ENCODE results near the gene GALR1.
"Not testable (repeated sequence)": the region's sequence is repeated elsewhere in the genome, so short reads cannot be mapped to it uniquely, and the experiment has no call there.

The GALR1 gene

DNA sequence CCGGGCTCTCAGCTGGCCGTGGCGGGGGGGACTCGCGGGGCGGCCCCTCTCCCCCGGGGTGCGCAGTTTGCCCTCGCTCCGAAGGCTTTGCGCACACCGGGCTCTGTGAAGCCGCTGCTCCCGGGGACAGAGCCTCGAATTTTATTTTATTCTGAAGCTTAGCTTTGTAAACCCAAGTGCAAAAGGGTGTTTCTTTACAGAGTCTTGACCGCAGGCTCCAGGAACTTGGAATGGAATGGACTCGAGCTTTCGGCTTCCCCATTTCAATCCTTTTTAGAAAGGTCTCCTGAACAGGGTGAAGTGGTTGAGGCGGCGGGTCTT, 2.0 kb downstream of the GALR1 start:
- no peak for DNase-seq

DNA sequence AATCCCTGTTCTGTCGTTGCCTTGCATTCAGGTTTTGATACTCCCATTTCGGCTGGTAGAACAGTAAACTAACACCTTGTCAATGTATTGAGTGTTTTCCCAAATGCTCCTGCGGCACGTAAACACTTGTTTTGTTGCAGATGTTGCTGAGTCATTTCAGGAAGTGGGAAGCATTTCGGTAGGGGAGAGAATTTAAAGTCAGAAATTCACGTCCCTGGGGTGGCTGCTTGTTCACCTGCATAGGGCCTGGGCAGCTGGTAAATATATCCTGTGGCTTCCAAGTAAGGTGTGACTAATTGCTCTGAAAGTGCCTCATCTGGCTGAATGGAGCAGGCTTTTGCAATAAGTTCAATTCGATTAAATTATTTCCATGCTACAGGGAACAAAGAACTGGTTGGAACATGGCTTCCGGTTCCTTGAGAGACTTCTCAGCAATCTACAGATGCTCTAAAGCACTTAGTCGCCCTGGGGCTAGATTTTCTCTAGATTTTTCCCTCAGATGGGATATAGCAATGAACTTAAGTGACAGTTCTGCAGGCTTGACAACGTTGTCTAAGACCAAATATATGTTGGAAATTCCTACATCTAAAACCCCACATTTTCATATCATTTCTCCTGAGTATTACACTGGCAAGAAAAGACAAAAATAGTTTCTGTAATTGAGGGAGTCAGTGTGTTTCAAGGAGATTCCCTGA, 5.2 kb downstream of the GALR1 start:
- DNase-seq, result no peak

DNA sequence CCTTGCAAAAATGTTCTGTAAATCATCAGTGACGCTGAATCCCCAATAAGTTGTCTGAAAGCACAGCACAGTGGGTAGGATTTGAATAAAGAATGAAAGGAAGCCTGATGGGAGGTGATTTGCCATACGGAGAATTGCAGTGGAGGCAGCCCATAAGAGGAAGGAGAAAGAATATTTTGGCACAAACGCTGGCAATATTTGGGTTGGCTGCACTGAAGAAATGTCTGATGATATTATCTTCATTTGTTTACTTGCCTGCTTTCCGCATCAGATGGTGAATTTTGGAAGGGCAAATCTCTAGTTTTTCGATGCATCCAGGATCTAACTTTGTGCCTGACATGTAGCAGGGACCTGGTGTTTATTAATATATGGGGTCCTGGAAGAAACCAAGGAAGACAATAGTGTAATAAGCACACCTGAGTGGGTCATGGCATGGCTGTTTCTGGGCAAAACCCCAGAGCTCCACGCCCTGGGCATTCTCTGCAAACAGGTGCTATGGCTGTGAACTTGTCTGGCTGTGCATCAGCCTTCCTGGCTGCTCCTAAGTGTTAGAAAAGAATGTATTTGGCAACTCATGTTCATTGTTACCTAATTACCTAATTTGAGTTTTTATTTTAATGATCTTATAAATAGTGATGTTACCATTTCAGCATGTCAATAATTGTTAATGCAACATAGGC, 5.9 kb downstream of the GALR1 start:
- no peak for DNase-seq

DNA sequence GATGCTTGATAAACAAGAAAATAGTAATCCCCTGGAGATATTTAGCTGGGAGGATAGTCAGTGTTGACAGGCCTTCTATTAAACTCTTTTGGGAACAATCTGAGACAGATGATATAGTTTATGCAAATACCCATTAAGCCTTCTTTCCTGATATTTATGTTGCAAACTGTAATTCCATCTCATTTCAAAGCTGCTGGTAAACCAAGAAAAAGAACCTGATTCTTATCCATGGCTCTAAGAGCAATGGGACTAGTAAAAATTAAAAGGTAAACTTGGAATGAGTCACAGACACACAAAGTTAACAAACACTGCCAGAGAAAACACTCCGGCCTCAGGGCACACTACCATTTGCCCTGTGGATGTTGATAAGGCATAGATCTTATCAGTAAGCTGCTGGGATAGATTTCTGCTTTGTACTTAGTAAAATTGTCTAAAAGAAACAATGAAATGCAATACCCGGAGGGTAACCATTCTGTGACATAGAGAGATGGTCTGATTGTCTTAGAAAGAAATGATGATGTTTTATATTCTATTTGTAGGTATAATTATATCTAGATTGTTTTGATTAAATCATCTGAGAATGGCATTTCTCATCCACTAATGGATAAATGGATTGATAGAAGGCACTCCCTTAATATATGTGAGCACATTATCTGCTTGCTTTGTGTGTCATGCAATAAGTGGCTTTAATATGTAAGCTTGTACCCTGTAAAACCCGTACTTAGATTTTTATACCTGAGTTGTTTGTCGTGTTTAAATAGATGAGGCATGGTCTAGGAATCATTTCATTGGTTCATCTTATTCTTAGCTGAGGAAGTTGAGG, 13.2 kb downstream of the GALR1 start:
- no peak for DNase-seq

DNA sequence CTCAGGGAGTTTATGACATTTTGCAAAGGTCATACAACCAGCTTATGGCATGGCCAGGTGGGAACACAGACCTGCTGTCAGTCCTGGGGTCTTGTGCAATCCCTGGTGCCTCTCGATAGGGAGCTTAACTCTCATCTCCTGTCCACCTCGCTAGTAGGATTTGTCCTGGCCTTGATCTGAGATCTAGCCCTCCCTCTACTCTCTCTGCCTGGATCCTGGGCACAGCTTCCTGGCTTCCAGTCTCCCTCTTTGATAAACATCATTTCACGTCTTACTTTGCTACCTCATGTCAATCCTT, 13.8 kb downstream of the GALR1 start:
- DNase-seq, result no peak

DNA sequence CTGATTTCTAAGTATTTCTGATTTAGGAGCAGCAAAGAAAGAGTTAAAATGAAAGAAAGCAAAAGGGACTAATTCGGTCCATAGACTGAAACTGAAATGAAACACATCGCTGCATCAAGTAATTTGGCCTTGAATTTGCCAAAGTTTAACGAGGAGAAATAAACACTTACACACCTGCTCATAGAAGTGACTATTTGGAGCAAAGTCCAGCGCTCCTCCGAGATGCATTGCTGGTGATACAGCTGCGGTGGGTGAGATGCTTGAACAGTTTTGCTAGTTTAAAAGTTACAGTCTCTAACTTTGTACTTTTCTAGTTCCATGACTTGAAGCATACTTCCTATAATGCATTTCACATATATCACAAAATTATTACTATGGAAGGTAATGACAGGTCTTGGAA, 18.3 kb downstream of the GALR1 start:
- no peak for DNase-seq

DNA sequence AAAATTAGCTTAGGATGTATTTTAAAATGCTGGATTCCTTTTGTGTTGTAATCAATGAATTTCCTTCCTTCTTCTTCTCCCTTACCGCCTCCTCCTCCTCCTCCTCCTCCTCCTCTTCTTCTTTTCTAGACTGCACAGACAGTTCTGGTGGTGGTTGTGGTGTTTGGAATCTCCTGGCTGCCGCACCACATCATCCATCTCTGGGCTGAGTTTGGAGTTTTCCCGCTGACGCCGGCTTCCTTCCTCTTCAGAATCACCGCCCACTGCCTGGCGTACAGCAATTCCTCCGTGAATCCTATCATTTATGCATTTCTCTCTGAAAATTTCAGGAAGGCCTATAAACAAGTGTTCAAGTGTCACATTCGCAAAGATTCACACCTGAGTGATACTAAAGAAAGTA, 18.8 kb downstream of the GALR1 start:
- no peak for DNase-seq

DNA sequence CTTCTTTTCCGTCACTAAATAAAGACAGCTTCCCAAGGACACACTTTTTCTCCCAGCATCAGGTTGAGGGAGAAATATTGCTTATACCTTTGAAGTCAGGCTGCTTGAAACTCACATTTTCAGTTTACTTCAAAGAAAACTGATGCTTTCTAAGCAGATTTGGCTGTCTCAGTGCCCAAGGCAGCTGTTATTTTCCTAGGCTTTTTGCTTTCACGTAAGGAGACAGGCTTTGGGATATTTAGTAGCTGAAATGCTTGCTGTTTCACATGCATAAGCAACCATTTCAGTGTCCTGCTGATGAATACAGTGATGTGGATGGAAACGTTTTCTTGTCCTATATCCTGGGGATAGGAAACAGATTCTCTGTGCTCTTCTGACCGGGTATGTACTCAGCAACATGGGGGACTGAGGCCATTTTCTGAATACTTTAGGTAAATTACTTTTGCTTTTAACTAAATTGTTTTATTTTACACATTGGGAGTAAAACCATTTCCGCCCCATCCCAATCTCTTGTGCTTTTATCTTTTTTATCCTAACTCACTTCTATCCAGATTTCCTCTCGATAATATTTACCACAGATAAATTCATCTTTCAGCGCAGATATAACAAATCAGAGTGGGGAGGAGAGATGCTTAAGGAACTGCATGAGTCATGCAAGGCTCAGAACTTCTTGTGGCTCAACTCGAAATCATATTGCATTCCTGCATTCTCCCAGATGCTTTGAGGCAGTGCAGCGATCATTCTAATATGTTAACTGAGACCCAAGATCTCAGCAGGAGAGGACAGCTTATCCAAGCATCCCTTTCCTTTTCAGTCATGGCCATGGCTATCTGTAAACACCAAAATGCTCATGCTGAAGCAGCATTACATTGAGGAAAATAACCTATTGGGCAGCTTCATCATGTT, 22.2 kb downstream of the GALR1 start:
- no peak for DNase-seq

DNA sequence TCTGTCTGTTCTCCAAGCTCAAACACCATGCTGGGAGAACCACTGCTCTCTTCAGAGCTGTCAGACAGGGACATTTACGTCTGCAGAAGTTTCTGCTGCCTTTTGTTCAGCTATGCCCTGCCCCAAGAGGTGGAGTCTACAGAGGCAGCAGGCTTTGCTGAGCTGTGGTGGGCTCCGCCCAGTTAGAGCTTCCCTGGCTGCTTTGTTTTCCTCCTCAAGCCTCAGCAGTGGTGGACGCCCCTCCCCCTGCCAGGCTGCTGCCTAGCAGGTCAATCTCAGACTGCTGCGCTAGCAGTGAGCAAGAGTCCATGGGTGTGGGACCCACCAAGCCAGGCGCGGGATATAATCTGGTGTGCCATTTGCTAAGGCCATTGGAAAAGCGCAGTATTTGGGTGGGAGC, 41.2 kb downstream of the GALR1 start:
- DNase-seq, result not testable (repeated sequence)

DNA sequence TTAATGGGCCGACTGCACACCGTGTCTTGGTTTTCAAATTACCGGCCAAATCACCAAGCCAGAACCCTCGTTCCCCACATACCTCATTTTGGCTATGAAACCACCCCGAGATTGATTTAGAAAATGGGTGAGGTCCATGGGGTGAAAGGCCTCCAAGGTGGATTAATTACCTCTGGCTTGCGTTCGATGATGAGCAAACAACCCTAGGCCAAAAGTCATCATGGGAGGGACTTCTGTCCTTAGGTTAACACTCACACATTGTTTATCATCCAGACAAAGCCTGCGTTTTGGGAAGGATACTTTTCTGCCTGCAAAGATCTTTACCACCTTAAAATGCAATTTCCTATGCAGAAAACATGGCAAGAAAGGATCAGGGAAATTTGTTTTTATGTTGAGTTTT, 48.5 kb downstream of the GALR1 start:
- no peak for DNase-seq

DNA sequence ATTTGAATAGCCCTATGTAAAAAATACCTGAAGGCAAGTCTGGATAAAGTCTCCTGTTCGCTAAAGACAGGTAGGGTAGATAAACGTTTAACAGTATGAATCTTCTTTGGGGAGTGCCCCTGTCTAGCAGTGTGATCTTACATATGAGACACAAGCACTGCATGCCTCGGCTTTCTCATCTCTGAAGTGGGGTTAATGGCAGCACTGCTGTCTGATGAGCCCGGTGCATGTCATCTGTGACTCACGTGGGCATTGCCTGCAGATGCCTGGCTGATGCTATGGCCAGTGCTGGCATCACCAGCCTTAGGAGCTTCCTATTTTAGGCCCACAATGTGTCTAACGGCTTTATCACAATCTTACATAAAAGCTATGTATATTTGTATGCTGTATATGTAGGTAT, 50.1 kb downstream of the GALR1 start:
- DNase-seq, result no peak

DNA sequence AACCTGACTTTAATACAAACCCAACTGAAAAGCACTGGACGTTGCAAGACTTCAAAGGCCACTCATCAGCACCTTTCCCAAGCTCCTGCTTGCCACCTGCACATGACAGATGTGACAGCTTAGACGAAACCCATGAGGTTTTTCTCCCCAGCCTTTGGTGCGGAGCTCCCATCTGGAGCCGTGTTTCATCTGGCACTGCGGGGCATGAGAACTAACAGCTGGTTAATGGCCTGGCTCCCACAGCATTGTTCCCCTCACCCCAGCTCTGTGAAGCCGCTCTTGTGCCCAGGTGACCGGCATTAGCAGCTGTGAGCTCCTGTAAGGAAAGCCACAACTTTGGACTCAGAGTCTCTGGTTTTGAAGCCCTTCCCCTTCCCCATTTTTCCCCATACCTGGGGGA, 50.9 kb downstream of the GALR1 start:
- no peak for DNase-seq

DNA sequence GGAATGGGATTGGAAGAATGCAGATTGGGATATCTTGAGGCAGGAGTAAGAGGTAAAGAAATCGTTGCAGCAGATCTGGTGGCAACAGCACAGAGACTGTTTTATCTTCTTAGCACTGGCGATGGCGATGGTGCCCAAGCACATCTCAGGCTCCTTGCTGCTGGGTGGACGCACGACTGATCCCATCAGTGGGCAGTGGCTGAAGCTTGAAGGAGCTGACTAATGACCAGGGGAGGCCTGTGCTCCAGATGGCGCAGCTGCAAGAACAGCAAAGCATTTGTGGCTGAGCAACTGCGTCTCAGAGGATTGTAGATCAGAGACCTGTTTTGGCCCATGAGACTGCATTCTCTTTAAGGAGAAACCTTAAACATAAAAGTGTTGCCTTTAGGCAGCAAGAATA, 54.6 kb downstream of the GALR1 start:
- no peak for DNase-seq

DNA sequence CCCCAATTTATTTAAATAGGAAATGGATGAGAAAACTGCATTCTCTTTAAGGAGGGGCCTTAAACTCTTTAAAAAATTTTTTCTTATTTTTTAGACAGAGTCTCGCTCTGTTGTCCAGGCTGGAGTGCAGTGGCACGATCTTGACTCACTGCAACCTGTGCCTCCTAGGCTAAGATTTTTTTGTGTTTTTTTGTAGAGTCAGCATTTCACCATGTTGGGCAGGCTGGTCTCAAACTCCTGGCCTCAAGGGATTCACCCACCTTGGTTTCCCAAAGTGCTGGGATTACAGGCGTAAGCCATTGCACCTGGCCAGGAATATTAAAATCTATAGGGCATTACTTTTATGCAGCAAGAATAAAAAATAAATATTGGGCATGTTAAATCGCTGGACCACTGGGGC, 56.0 kb downstream of the GALR1 start:
- DNase-seq, result no peak

DNA sequence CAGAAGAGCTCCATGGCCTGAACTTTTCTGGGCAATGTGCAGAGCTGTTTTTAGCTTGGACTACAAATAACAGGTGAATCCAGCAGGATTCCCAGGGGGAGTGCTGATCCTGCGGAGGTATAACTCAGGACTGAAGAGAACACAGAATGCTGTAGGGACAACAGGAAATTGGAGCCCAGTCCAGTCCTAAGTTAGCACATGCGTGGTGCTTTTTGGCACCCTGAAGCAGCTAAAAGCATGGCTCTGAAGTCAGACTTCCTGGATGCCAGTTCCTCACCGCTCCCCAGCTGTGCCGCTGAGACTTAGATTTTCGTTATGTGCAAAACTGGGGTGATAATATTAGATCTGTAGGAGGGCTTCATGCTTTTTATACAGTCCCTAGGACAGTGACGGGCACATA, 58.6 kb downstream of the GALR1 start:
- no peak for DNase-seq

DNA sequence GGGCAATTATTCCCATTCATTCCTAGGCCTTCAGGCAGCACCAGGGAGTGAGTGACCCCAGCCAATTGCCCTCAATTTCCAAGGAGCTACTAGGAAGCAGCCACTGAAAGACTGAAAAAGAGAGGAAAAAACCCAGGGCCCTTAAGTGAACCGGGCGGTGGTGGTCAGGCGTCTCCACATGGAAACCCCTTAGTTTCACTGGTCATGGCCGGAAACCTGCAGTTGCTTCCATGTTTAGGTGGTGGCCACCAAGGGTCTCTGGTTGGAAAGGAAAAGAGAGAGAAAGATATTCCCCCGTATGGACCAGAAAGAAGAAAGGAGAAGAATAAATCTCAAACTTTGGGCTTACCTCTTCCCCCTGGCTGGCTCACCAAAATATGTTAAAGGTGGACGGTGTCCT, 64.9 kb downstream of the GALR1 start:
- DNase-seq, result no peak

DNA sequence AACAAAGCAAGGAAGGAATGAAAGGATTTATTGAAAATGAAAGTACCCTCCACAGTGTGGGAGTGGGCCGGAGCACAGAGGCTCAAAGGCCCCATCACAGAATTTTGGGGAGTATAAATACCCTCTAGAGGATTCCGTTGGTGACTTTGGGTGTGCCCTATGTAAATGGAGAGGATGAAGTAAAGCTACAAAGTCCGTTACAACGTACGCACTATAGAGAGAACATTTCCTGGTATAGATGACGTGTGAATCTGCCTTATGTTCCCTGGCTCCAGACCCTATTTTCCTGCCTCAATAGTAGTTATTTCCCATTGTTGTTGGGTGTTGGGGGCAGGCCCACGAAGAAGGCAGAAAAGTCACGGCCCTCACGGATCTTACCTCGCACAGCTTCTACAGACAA, 65.3 kb downstream of the GALR1 start:
- no peak for DNase-seq

DNA sequence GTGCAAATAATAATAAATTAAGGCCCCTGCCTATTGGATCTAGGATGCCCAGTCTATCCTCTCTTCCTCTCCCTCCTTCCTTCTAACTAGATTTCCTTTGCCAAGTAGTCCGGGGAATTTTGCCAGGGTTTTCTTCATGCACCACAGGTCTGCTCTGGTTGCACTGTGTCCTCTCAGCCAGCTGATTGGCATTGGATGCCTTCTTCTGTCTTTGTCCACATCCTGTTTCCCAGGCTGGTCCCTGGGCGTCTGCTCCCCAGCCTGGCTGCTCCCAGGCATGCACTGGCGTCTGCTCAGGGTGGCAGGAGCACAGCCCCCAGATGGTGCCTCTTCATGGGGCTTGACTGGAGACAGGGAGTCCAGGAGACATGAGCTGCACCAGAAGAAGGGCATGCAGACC, 66.4 kb downstream of the GALR1 start:
- no peak for DNase-seq

DNA sequence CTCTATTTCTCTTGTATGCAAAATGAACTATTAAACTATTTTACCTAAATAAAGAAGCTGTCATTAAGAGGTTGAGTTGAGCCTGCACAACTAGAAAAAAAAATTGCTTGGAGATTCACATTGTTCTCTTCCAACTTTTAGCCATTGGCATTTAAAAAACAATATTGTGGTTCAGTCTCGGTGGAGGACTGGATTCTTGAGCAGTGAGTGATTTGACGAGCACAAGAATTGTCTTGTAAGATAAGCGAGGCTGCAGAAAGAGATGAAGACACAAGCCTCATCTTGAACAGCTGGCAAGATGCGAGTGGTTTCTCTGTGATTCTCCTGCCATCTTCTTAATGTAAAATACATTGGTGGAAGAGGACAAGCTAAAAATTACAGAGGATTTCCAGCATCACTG, 67.0 kb downstream of the GALR1 start:
- DNase-seq, result no peak

DNA sequence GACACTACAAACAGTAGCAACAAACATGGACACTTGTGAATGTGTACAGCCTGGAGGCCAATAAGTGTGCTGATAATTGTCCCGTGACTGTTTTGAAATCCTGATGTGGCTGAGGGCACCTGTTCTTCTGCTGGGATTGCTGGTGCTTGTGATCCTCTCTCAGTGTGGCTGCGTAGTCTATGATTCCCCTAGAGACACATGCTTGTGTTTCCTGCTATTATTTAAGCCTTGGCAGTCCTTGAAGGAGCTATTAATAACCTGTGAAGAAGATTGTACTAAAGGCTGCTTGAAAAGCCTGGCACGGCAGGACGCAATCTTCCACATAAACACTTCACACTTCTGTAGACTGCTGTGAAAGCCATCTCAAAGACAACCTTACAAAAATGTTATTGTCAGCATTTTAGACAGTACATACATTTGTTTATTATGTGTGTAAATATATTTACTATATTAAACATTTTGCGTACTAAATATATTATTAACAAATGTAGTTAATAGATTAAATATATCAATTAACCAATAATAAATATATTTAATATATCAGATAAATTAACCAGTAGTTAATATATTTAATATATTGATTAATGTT, 71.4 kb downstream of the GALR1 start:
- no peak for DNase-seq

DNA sequence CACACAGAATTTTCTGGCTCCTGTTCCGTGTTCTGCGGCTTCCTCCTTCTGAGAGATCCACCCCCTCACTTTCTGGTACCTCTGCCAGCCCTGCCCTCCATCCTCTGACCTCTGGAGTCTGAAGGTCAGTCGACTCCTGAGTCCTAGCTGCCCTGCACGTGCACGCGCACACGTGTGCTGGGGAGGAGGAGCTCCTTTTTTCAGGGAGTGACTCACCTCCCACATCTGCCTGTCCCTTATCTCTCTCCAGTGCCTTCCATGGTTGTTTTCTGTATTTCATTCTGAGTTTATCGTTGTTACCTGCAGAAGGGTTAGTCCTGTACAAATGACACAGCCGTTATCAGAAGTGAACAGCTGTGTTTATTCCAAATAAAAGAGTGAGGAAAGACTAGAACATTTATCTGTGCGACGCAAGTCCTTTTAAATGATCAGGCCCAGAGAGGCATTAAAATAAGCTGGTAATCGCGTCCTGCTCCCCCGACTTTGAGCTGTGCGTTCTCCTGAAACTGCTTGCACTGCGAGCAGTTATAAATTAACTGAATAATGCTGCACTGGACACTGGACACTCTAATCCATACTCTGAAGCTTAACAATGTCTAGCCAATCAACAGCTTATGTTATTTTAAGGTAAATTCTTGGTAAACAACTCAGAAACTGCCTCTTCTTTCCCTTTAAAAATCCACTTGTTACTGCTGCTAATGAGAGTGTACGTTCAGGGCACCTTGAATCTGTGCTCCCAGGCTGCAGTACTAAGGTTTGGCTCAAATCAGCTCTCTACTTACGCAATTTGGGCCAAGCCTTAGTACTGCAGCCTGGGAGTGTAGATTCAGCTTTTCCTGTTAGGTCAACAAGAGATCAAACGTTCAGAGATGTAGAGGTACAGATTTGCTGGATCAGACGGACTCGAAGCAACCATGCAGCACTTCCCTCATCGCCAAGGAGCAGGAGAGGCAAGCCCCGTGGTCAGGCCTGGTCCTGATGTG, 72.5 kb downstream of the GALR1 start:
- DNase-seq, result no peak

Data from central memory CD4-positive, alpha-beta T cell (primary cell).